GM18858 (cell line): ENCODE data around the gene SDHA.
"Not testable (repeated sequence)": the region's sequence is repeated elsewhere in the genome, so short reads cannot be mapped to it uniquely, and the experiment has no call there.

Source experiments
- ATAC-seq: cut with Tn5 transposase; IDR thresholded peaks from one replicate; pipeline ENCODE4 v1.9.1; 2021; ENCODE audit not compliant: unreplicated experiment

SDHA gene

GRCh38 chr5:296954-297353, 78.8 kb downstream of the SDHA start:
- ATAC-seq: not testable (repeated sequence)

- not testable (repeated sequence) for ATAC-seq
These were observed 79.3 kb downstream of the SDHA start for GRCh38 chr5:297448-297847.

GRCh38 chr5:297991-298736, 80.0 kb downstream of the SDHA start:
- ATAC-seq: not testable (repeated sequence)

GRCh38 chr5:298737-299125, 80.6 kb downstream of the SDHA start:
- no peak for ATAC-seq

GRCh38 chr5:299921-300320, 81.8 kb downstream of the SDHA start:
- not testable (repeated sequence) for ATAC-seq

- ATAC-seq: not testable (repeated sequence)
These were observed 82.7 kb downstream of the SDHA start for GRCh38 chr5:300691-301435.

GRCh38 chr5:302416-302815, 84.3 kb downstream of the SDHA start:
- ATAC-seq: not testable (repeated sequence)

GRCh38 chr5:302966-303365, 84.8 kb downstream of the SDHA start:
- ATAC-seq: no peak

- ATAC-seq: not testable (repeated sequence)
These were observed 85.6 kb downstream of the SDHA start for GRCh38 chr5:303741-304140.

- ATAC-seq: no peak
These were observed 86.9 kb downstream of the SDHA start for GRCh38 chr5:305050-305449.

GRCh38 chr5:305459-305858, 87.3 kb downstream of the SDHA start:
- ATAC-seq: no peak

GRCh38 chr5:306011-306805, 88.1 kb downstream of the SDHA start:
- ATAC-seq: no peak
